Transverse colon (tissue), 3 donors: ENCODE results near the gene RAPGEF6.
A peak's percentile ranks its signal among the peaks of the same experiment; 100 is the strongest.

Experiments used
- POLR2A ChIP-seq: fragments of 450-650 bp; IDR thresholded peaks from one replicate; pipeline ENCODE4 v1.6.1; 2016; ENCODE audit warnings: antibody characterized with exemption, mild to moderate bottlenecking, moderate library complexity
- TF ChIP-seq, protein P1 (sequence below), 5 experiments: fragments of 200-600 bp in 3 of 5; fragments of 450-650 bp in 2 of 5; sonication (generic) in 3 of 5; IDR thresholded peaks; 1 replicate in 2 of 5; 2 replicates in 3 of 5; pipeline ENCODE4 v1.5.1; 2016 to 2017; ENCODE audit warnings: antibody characterized with exemption in 5 of 5, inconsistent platforms in 3 of 5, mild to moderate bottlenecking in 2 of 5, moderate library complexity in 1 of 5

DNA sequence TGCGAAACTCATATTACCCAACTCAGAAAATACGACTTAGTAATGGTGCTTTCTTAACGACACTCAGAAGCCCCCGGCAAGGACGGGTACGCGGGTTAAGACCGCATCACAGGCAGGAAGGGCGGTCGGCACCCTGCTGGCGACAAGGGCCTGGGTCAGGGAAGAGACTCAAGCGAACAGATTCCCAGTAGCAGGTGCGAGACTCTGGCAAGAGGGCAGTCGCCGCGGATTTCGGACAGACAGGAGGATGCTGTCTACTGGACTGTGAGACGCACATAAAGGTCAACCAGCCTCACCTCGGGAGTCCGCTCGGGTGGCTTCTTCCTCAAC lies 398 bp downstream of the RAPGEF6 start:
- TF ChIP-seq, protein P1, sequence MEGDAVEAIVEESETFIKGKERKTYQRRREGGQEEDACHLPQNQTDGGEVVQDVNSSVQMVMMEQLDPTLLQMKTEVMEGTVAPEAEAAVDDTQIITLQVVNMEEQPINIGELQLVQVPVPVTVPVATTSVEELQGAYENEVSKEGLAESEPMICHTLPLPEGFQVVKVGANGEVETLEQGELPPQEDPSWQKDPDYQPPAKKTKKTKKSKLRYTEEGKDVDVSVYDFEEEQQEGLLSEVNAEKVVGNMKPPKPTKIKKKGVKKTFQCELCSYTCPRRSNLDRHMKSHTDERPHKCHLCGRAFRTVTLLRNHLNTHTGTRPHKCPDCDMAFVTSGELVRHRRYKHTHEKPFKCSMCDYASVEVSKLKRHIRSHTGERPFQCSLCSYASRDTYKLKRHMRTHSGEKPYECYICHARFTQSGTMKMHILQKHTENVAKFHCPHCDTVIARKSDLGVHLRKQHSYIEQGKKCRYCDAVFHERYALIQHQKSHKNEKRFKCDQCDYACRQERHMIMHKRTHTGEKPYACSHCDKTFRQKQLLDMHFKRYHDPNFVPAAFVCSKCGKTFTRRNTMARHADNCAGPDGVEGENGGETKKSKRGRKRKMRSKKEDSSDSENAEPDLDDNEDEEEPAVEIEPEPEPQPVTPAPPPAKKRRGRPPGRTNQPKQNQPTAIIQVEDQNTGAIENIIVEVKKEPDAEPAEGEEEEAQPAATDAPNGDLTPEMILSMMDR (IDR thresholded peaks at IDR 0.05): peak in 1 of 5 experiments; percentile 18
- no peak for TF ChIP-seq POLR2A
